ENCODE measurements around the gene NOS1AP.

DNA sequence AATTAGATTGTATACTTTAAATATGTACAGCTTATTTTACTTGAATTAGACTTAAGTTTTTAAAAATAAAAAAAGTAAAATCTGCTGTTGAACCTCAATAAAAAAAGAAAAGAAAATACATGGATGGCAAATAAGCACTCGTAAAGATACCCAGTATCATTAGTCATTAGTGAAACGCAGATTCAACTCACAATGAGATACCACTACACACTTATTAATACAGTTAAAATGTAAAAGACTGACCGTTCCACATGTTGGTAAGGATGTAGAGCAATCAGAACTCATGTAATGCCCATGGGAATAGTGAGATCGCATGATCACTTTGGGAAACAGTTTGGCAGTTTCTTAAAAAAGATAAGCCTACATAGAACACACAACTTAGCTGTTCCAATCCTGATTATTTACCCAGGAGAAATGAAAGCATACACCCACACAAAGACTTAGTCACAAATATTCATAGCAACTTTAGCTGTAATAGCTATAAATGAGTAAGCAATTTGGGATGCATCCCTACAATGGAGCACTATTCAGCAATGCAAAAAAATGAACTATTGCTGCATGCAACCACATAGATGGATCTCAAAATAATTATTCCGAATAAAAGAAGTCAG is 335.2 kb downstream of the NOS1AP start:
- TF ChIP-seq POLR2A (IDR thresholded peaks at IDR 0.05) = no peak
- TF ChIP-seq, protein P1, sequence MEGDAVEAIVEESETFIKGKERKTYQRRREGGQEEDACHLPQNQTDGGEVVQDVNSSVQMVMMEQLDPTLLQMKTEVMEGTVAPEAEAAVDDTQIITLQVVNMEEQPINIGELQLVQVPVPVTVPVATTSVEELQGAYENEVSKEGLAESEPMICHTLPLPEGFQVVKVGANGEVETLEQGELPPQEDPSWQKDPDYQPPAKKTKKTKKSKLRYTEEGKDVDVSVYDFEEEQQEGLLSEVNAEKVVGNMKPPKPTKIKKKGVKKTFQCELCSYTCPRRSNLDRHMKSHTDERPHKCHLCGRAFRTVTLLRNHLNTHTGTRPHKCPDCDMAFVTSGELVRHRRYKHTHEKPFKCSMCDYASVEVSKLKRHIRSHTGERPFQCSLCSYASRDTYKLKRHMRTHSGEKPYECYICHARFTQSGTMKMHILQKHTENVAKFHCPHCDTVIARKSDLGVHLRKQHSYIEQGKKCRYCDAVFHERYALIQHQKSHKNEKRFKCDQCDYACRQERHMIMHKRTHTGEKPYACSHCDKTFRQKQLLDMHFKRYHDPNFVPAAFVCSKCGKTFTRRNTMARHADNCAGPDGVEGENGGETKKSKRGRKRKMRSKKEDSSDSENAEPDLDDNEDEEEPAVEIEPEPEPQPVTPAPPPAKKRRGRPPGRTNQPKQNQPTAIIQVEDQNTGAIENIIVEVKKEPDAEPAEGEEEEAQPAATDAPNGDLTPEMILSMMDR (IDR thresholded peaks at IDR 0.05) = no peak

Measured in body of pancreas (tissue), 4 donors.